ENCODE results near the gene CCRL2. TPM values are rescaled to one million over a fixed set of nuclear protein-coding genes. Genes with fewer than 3 reads are reported as not detected.

The CCRL2 gene
- polyA plus RNA-seq, 1 experiment = not detected

DNA sequence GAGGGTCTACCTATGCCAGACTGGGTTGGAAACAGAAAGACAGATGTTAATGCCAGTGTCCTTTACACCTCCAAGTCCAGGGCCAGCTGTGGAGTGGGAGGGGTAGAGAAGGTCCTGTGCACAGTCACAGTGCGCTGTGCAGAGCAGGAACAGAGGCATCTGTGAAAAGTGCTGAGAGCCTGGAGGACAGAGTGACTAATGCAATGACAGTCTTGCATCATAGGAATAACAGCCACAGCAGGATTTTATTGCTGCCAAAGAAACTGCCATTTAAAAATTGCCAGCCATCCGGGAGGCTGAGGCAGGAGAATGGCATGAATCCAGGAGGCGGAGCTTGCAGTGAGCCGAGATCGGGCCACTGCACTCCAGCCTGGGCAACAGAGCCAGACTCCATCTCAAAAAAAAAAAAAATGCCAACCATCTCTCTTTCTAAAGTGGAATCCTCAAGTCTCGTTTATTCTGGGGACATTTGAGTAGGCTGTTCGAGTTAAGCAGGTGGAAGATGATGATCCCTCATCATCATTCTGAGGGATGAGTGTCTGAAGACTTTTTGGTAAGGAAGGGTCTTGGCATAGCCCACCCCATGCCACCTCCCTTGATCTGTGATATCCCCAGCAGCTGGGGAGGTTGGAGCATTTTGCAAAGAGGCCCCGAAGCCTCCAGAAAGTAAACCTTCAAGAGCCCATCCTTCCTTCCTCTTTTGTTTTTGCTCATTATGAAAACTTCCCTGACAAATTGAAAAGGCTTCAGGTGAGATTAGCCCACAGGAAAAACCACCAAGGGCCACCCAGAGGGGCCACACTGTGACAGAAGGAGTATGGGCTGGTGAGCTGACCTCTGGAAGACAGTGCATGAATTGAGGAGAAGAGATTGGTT is 45.4 kb upstream of the CCRL2 start:
- Histone ChIP-seq H3K36me3 (ENCODE audit: control insufficient read depth, insufficient read depth, low read length) (no peaks in the 10 kb centered on the region), H3K27me3 (ENCODE audit: control insufficient read depth, insufficient read depth, low read length) (peaks cover 5% of the 10 kb centered on the region), H3K4me3 (ENCODE audit: low read depth, low read length) (no peak overlapping the region)
- no peak for DNase-seq (ENCODE audit: low read depth)
- CTCF ChIA-PET = interaction anchor here (1.6 kb wide), 1 partner anchor 10 kb away, joined by 3 read pairs; the partner anchor contains the start of gene CCR5
- POLR2A ChIA-PET = no interaction called here
- TF ChIP-seq, protein P1, sequence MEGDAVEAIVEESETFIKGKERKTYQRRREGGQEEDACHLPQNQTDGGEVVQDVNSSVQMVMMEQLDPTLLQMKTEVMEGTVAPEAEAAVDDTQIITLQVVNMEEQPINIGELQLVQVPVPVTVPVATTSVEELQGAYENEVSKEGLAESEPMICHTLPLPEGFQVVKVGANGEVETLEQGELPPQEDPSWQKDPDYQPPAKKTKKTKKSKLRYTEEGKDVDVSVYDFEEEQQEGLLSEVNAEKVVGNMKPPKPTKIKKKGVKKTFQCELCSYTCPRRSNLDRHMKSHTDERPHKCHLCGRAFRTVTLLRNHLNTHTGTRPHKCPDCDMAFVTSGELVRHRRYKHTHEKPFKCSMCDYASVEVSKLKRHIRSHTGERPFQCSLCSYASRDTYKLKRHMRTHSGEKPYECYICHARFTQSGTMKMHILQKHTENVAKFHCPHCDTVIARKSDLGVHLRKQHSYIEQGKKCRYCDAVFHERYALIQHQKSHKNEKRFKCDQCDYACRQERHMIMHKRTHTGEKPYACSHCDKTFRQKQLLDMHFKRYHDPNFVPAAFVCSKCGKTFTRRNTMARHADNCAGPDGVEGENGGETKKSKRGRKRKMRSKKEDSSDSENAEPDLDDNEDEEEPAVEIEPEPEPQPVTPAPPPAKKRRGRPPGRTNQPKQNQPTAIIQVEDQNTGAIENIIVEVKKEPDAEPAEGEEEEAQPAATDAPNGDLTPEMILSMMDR (IDR thresholded peaks at IDR 0.05; ENCODE audit: insufficient read depth, low read depth, low read length) = no peak

DNA sequence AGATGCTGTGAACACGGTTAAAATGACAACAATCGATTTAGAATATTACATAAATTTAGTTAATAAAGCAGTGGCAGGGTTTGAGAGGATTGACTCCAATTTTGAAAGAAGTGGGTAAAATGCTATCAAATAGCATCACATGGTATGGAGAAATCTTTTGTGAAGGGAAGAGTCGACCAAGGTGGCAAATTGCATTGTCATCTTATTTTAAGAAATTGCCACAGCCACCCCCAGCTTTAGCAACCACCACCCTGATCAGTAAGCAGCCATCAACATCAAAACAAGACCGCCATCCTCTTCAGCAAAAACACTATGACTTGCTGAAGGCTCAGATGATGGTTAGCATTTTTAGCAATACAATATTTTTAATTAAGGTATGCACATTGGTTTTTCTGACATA is 42.0 kb upstream of the CCRL2 start:
- Histone ChIP-seq H3K27me3 (ENCODE audit: control insufficient read depth, insufficient read depth, low read length) (peaks cover 5% of the 10 kb centered on the region), H3K4me3 (ENCODE audit: low read depth, low read length) (no peak overlapping the region), H3K36me3 (ENCODE audit: control insufficient read depth, insufficient read depth, low read length) (no peaks in the 10 kb centered on the region)
- ChIA-PET CTCF (interaction anchor here (1.6 to 2.0 kb wide), 3 partner anchors 8 to 287 kb away, joined by 4 to 9 read pairs (median 4); partner anchors contain the start of gene CCR2), POLR2A (no interaction called here)
- DNase-seq (ENCODE audit: low read depth) = no peak
- TF ChIP-seq, protein P1 (IDR thresholded peaks at IDR 0.05; ENCODE audit: insufficient read depth, low read depth, low read length) = no peak

DNA sequence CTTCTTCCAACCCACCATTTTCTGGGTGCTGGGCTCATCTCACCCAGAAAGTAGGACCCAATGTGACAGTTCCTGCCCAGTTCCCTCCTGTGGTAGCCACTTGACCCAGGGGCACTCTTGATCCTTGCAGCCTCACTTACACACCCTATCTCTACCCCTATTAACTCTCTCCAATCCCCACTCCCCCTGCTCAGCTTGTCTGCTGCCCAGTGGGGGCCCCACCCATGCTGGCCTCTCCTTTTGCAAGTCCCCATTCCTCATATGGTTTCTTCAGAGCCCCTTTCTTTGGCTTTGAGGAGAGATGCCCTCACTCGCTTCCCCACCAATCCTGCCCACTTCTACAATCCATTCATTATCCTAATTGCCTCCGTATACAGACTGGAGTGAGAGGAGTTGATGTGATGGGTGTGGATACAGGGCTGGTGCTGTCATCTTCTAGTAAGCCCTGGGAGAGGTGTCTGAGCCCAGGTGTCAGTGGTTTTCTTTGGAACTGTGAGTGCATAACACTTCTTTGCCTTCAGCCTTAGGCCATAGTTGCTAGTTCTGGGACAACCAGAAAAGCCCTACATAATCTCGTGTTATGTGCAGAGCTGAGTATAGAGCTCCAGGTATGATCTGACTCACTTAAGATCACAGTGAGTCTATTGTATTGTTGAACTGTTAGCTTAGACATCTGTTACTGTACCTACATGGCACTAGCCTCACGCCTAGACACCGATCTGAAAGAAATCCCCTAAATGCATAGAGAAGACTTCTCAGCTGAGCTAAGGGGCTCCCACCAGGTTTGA is 41.1 kb upstream of the CCRL2 start:
- H3K4me3 ChIP-seq (ENCODE audit: low read depth, low read length) = no peak overlapping the region
- TF ChIP-seq, protein P1 (IDR thresholded peaks at IDR 0.05; ENCODE audit: insufficient read depth, low read depth, low read length) = no peak
- ChIA-PET CTCF (interaction anchor here (1.6 to 1.8 kb wide), 2 partner anchors 12 to 288 kb away, joined by 4 read pairs; partner anchors contain the start of gene CCR2), POLR2A (no interaction called here)
- no peaks in the 10 kb centered on the region for H3K36me3 ChIP-seq (ENCODE audit: control insufficient read depth, insufficient read depth, low read length)
- peaks cover 5% of the 10 kb centered on the region for H3K27me3 ChIP-seq (ENCODE audit: control insufficient read depth, insufficient read depth, low read length)
- no peak for DNase-seq (ENCODE audit: low read depth)

DNA sequence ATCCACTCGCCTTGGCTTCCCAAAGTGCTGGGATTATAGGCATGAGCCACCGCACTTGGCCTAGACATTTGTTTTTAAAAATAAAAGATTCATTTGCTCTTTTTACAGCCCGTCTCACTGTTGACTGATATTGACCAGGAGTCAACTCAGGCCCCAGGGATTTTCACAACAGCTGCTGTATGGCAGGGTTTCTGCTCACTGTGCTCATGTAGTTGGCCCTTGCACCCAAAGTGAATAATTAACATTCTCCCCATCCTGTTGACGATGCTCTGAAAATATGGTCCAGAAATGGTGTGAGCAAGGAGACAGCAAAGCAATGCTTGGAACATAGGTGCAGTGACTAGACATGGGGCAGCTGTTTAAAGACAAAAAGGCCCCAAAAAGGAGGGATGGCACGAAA is 39.2 kb upstream of the CCRL2 start:
- TF ChIP-seq, protein P1 (IDR thresholded peaks at IDR 0.05; ENCODE audit: insufficient read depth, low read depth, low read length) = no peak
- ChIA-PET POLR2A (no interaction called here), CTCF (interaction anchor here (0.9 to 1.5 kb wide), 2 partner anchors 267 to 289 kb away, joined by 3 to 4 read pairs; no protein-coding TSS in a partner anchor)
- no peak for DNase-seq (ENCODE audit: low read depth)
- Histone ChIP-seq H3K27me3 (ENCODE audit: control insufficient read depth, insufficient read depth, low read length) (peaks cover 6% of the 10 kb centered on the region), H3K4me3 (ENCODE audit: low read depth, low read length) (no peak overlapping the region), H3K36me3 (ENCODE audit: control insufficient read depth, insufficient read depth, low read length) (no peaks in the 10 kb centered on the region)

- Histone ChIP-seq H3K36me3 (ENCODE audit: control insufficient read depth, insufficient read depth, low read length) (no peaks in the 10 kb centered on the region), H3K27me3 (ENCODE audit: control insufficient read depth, insufficient read depth, low read length) (peaks cover 7% of the 10 kb centered on the region), H3K4me3 (ENCODE audit: low read depth, low read length) (no peak overlapping the region)
- ChIA-PET POLR2A (no interaction called here), CTCF (interaction anchor here (1.5 to 3.2 kb wide), 3 partner anchors 10 to 430 kb away, joined by 4 to 13 read pairs (median 9); no protein-coding TSS in a partner anchor)
- TF ChIP-seq, protein P1 (IDR thresholded peaks at IDR 0.05; ENCODE audit: insufficient read depth, low read depth, low read length) = no peak
- DNase-seq (ENCODE audit: low read depth) = no peak
Observed at GRCh38 chr3:46368569-46368968, 38.5 kb upstream of the CCRL2 start.

Data from BJ (cell line).